GM19328 (cell line): ENCODE data around the gene PTPRN2.

Experiments used
- ATAC-seq: cut with Tn5 transposase; IDR thresholded peaks from one replicate; pipeline ENCODE4 v1.9.1; 2021; ENCODE audit warnings: mild to moderate bottlenecking, moderate library complexity; ENCODE audit not compliant: unreplicated experiment

PTPRN2 gene

GRCh38 chr7:157637216-157637949, 950.2 kb downstream of the PTPRN2 start:
- no peak for ATAC-seq

GRCh38 chr7:157635669-157636068, 952.0 kb downstream of the PTPRN2 start:
- ATAC-seq = no peak

- ATAC-seq = no peak
These were observed 952.5 kb downstream of the PTPRN2 start for GRCh38 chr7:157635148-157635500.

GRCh38 chr7:157634401-157635147, 953.0 kb downstream of the PTPRN2 start:
- ATAC-seq = no peak

GRCh38 chr7:157633465-157634185, 954.0 kb downstream of the PTPRN2 start:
- no peak for ATAC-seq

- no peak for ATAC-seq
These were observed 957.2 kb downstream of the PTPRN2 start for GRCh38 chr7:157630301-157630853.

GRCh38 chr7:157628456-157628855, 959.2 kb downstream of the PTPRN2 start:
- no peak for ATAC-seq

GRCh38 chr7:157627646-157628045, 960.0 kb downstream of the PTPRN2 start:
- ATAC-seq = no peak

GRCh38 chr7:157627033-157627432, 960.6 kb downstream of the PTPRN2 start:
- ATAC-seq = no peak

GRCh38 chr7:157625973-157626742, 961.5 kb downstream of the PTPRN2 start:
- no peak for ATAC-seq

GRCh38 chr7:157623556-157623955, 964.1 kb downstream of the PTPRN2 start:
- ATAC-seq = no peak

GRCh38 chr7:157622408-157623205, 965.0 kb downstream of the PTPRN2 start:
- no peak for ATAC-seq

- no peak for ATAC-seq
These were observed 965.6 kb downstream of the PTPRN2 start for GRCh38 chr7:157622000-157622399.

- no peak for ATAC-seq
These were observed 966.4 kb downstream of the PTPRN2 start for GRCh38 chr7:157621131-157621681.

GRCh38 chr7:157620616-157621015, 967.0 kb downstream of the PTPRN2 start:
- ATAC-seq = no peak

- ATAC-seq = no peak
These were observed 967.7 kb downstream of the PTPRN2 start for GRCh38 chr7:157619753-157620525.

GRCh38 chr7:157618823-157619606, 968.6 kb downstream of the PTPRN2 start:
- no peak for ATAC-seq

GRCh38 chr7:157618091-157618726, 969.4 kb downstream of the PTPRN2 start:
- ATAC-seq = no peak
